GM12878 (cell line): ENCODE results near the gene POU4F1. TPM values are rescaled to one million over a fixed set of nuclear protein-coding genes. Genes with fewer than 3 reads are reported as not detected.

Source experiments
- ATAC-seq: fragments of 200-7000 bp; cut with Tn5 transposase; 3 replicates; pipeline ENCODE4 v1.9.1; 2020; ENCODE audit warnings: mild to moderate bottlenecking, moderate library complexity
- BruUV-seq: library from RNA; stranded (reverse); fragments of 400-500 nt; replicated peaks from 2 replicates; lab custom pipeline; 2021; lab: Mats Ljungman, UMichigan
- CTCF ChIA-PET: fragments of 300-600 bp; sonication (Branson Sonifier 250); formaldehyde crosslinking; extraction: SDS; loops from one replicate; lab custom pipeline; 2021; ENCODE audit warnings: inconsistent platforms; lab: Yijun Ruan, JAX
- POLR2A ChIA-PET: fragments of 350-600 bp; formaldehyde crosslinking; extraction: SDS; loops from one replicate; lab custom pipeline; 2021; ENCODE audit warnings: inconsistent platforms; lab: Charles Lee
- RAD21 ChIA-PET: fragments of 300-600 bp; sonication (Branson Sonifier 250); formaldehyde crosslinking; loops from one replicate; lab custom pipeline; 2023; ENCODE audit warnings: antibody characterized with exemption; ENCODE audit not compliant: unreplicated experiment; lab: Charles Lee
- SMC1A ChIA-PET: fragments of 300-600 bp; sonication (Branson Sonifier 250); formaldehyde crosslinking; loops from one replicate; lab custom pipeline; 2023; ENCODE audit not compliant: unreplicated experiment, uncharacterized antibody; lab: Charles Lee
- DNase-seq: peaks from one replicate; pipeline ENCODE4 v3.0.0-alpha.2; 2011; ENCODE audit warnings: low read depth, low spot score
- FAIRE-seq: peaks from 3 replicates; lab custom pipeline; 2011; peaks lifted over from hg19 to GRCh38; lab: Jason Lieb, UNC
- H2AFZ ChIP-seq: 2 replicates; pipeline ENCODE4 v1.6.0; 2011; ENCODE audit warnings: low read depth, low read length, control low read depth; ENCODE audit not compliant: control insufficient read depth
- H3K27ac ChIP-seq: 2 replicates; pipeline ENCODE4 v1.5.1; 2011; ENCODE audit warnings: control low read depth; ENCODE audit not compliant: control insufficient read depth, insufficient read depth
- H3K27me3 ChIP-seq, 2 experiments: replicated peaks in 1 of 2; 2 replicates each; pipeline versions ENCODE4 v1.6.0 to v1.6.1; 2011; ENCODE audit warnings: low read length in 1 of 2; ENCODE audit not compliant: control insufficient read depth in 2 of 2, insufficient read depth in 2 of 2
- H3K36me3 ChIP-seq, 2 experiments: 2 replicates each; pipeline ENCODE4 v1.5.1; 2011; ENCODE audit warnings: low read length in 1 of 2; ENCODE audit not compliant: control insufficient read depth in 2 of 2, insufficient read depth in 2 of 2
- H3K4me1 ChIP-seq: 2 replicates; pipeline ENCODE4 v1.6.1; 2011; ENCODE audit warnings: mild to moderate bottlenecking, low read length, moderate library complexity, mixed read lengths; ENCODE audit not compliant: control insufficient read depth, insufficient read depth
- H3K4me2 ChIP-seq: 2 replicates; pipeline ENCODE4 v1.6.0; 2011; ENCODE audit warnings: control low read depth; ENCODE audit not compliant: control insufficient read depth, insufficient read depth
- H3K4me3 ChIP-seq: fragments of 200-600 bp; sonication (generic); 2 replicates; pipeline ENCODE4 v1.5.1; 2016
- H3K79me2 ChIP-seq: 2 replicates; pipeline ENCODE4 v1.6.0; 2011; ENCODE audit warnings: low read length; ENCODE audit not compliant: control insufficient read depth, insufficient read depth
- H3K9ac ChIP-seq: 2 replicates; pipeline ENCODE4 v1.8.0; 2011; ENCODE audit warnings: low read length, control low read depth, mixed read lengths; ENCODE audit not compliant: control insufficient read depth, insufficient read depth
- H3K9me3 ChIP-seq: replicated peaks from 3 replicates; pipeline ENCODE4 v1.5.1; 2011; ENCODE audit warnings: mild to moderate bottlenecking, low read length; ENCODE audit not compliant: control insufficient read depth, insufficient read depth
- H4K20me1 ChIP-seq: 2 replicates; pipeline ENCODE4 v1.6.0; 2011; ENCODE audit not compliant: control insufficient read depth, insufficient read depth
- EED ChIP-seq: sonication (generic); IDR thresholded peaks from 2 replicates; pipeline ENCODE4 v1.6.1; 2016; ENCODE audit warnings: antibody characterized with exemption, low read depth
- EZH2 ChIP-seq: IDR thresholded peaks from 2 replicates; pipeline ENCODE4 v1.6.1; 2012; ENCODE audit warnings: low read depth, mild to moderate bottlenecking, control low read depth, inconsistent platforms, low read length, borderline replicate concordance; ENCODE audit not compliant: control insufficient read depth
- MXI1 ChIP-seq: fragments of 150-350 bp; IDR thresholded peaks from 2 replicates; pipeline ENCODE4 v1.6.1; 2011; ENCODE audit warnings: low read depth, mild to moderate bottlenecking, inconsistent platforms, low read length, improper control_type of control experiment
- NR2C1 ChIP-seq: fragments of 450-650 bp; IDR thresholded peaks from 2 replicates; pipeline ENCODE4 v1.6.1; 2017; ENCODE audit warnings: antibody characterized with exemption, mild to moderate bottlenecking, moderate library complexity
- POLR2AphosphoS2 ChIP-seq: IDR thresholded peaks from 2 replicates; pipeline ENCODE4 v1.6.1; 2011; ENCODE audit warnings: low read depth, mild to moderate bottlenecking, low read length, improper control_type of control experiment, moderate library complexity
- RUNX3 ChIP-seq: IDR thresholded peaks from 2 replicates; pipeline ENCODE4 v1.6.1; 2012; ENCODE audit warnings: low read length, inconsistent platforms
- WGBS: methylation state at CpG from one replicate; pipeline ENCODE4 v1.1.6; 2016; ENCODE audit warnings: low lambda C conversion rate; ENCODE audit not compliant: insufficient replicate concordance, insufficient coverage; ENCODE audit errors: missing lambda C conversion rate; 5-methylcytosine and 5-hydroxymethylcytosine counted together
- in situ Hi-C: fragments of 300-500 bp; cut with MboI; formaldehyde crosslinking; loops from 9 replicates; pipeline ENCODE4 v1.14.3; 2018; ENCODE audit warnings: mixed read lengths
- intact Hi-C: fragments of 100-400 bp; cut with micrococcal nuclease; formaldehyde crosslinking; loops from one replicate; pipeline ENCODE4 v1.14.2; 2022; ENCODE audit not compliant: unreplicated experiment
- polyA plus RNA-seq, 11 experiments: library from polyadenylated mRNA; depleted of rRNA in 4 of 11; unstranded in 6 of 11; stranded (reverse) in 5 of 11; fragments of >200 nt; fragmentation: Nextera tagmentation in 4 of 11; fragmentation: Illumina TruSeq in 1 of 11; extraction: Ambion mirVana in 4 of 11; extraction: Trizol in 1 of 11; gene quantifications; 1 replicate in 1 of 11; 2 replicates in 10 of 11; pipeline versions ENCODE4 v1.2.1 to v1.2.3, GENCODE V29; 2011 to 2016; ENCODE audit warnings: inconsistent platforms in 2 of 11, missing spikeins in 2 of 11, low read depth in 1 of 11
- total RNA-seq, 4 experiments: library from RNA; depleted of rRNA in 3 of 4; stranded (reverse); fragments of >200 nt in 3 of 4; fragmentation: Illumina TruSeq in 1 of 4; extraction: Trizol in 1 of 4; gene quantifications; 2 replicates each; pipeline versions ENCODE4 v1.2.1 to v1.2.3, GENCODE V29; 2013 to 2021

The POU4F1 gene
- total and polyA plus RNA-seq, 10 of the 15 experiments (the other 5 are each of a cell fraction or from before 2014, with no cell fraction given) = 0.01 to 0.14 (median 0.02) TPM; not detected in 5

DNA sequence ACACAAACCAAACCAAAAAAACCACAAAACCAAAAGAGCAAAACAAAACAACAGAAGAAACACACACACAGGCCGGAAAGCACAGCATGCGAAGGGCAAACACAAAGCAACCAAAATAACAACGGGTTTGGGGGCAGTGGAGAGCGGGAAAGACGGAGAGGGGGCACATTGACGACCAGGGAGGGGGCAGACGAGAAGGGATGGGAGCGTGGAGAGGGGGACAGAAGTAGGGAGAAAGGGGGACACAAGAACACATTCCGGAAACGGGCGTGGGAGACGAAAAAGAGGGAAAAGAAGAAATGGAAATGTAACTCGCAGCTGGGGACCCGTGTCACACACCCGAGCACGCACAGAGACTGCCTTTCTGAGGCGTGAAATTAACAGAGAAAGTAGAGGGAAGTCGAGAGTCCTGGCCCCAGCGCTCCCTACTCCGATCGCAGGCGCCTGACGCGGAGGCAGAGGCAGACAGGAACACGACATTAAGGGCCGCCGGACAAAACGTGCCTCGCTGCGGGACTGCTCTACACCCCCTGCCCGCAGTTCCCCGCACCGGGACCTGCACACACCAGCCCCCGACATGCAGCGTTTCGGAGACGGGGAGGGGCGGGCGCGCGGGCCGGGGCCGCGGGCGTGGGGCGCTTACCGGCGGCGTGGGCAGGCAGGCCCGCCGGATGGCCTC is 652 bp downstream of the POU4F1 start:
- no peaks in the 10 kb centered on the region; the same call in 1 of the 2 replicates for H4K20me1 ChIP-seq
- H3K36me3 ChIP-seq = no peaks in the 10 kb centered on the region
- ChIA-PET POLR2A (no interaction called here), RAD21 (interaction anchor here (0.6 kb wide), 1 partner anchor 361 kb away, joined by 3 read pairs; no protein-coding TSS in a partner anchor)
- peak overlapping the region; percentile 41 for H2AFZ ChIP-seq
- no peak overlapping the region for H3K9ac ChIP-seq
- BruUV-seq = no TSS peak
- no peak overlapping the region for H3K27ac ChIP-seq
- peaks cover 8% of the 10 kb centered on the region for H3K4me1 ChIP-seq
- H3K79me2 ChIP-seq = no peaks in the 10 kb centered on the region
- peak overlapping the region; percentile 84 for H3K4me2 ChIP-seq
- intact Hi-C loops = no loop called here
- FAIRE-seq = no peak
- 22% methylated on average over 46 of the region's 51 CpGs for WGBS
- H3K9me3 ChIP-seq = no peaks in the 10 kb centered on the region; the same call in 2 of the 3 replicates
- no peak for DNase-seq
- peak; percentile 54; the same call in 1 of the 2 replicates for TF ChIP-seq RUNX3
- no peak for TF ChIP-seq MXI1
- 0 out of 2 replicates have a peak, but pooled peaks have one; percentile 18 for TF ChIP-seq EZH2
- TF ChIP-seq EED = no peak
- no peak for TF ChIP-seq NR2C1
- TF ChIP-seq POLR2AphosphoS2 = no peak
- TF ChIP-seq, all 136 proteins: peak for 2
- Histone ChIP-seq H3K4me3 (peak overlapping the region; percentile 58; the same call in 1 of the 2 replicates), H3K27me3 (peaks cover 19 to 49% of the 10 kb centered on the region in 2 experiments)
- ChIA-PET CTCF (no interaction called here), SMC1A (no interaction called here)
- peak; percentile 10 for ATAC-seq
- in situ Hi-C loops = no loop called here
